HG03469 (cell line): ENCODE measurements around the gene FOLR2.
"Not testable (repeated sequence)": the region's sequence is repeated elsewhere in the genome, so short reads cannot be mapped to it uniquely, and the experiment has no call there.

ENCODE experiments used
- ATAC-seq: cut with Tn5 transposase; IDR thresholded peaks from one replicate; pipeline ENCODE4 v1.9.1; 2021; ENCODE audit warnings: mild to moderate bottlenecking, moderate library complexity, moderate number of reproducible peaks; ENCODE audit not compliant: unreplicated experiment

The FOLR2 gene

GRCh38 chr11:72216638-72217037 lies at the start of gene FOLR2:
FOLR2 (plus strand) TSS chr11:72216794; CDS start chr11:72218585, 1,791 bp downstream.
- ATAC-seq: no peak

GRCh38 chr11:72169046-72169555 lies 47.5 kb upstream of the FOLR2 start:
- not testable (repeated sequence) for ATAC-seq

- not testable (repeated sequence) for ATAC-seq
Measured at GRCh38 chr11:72169754-72170153, 46.8 kb upstream of the FOLR2 start.

DNA sequence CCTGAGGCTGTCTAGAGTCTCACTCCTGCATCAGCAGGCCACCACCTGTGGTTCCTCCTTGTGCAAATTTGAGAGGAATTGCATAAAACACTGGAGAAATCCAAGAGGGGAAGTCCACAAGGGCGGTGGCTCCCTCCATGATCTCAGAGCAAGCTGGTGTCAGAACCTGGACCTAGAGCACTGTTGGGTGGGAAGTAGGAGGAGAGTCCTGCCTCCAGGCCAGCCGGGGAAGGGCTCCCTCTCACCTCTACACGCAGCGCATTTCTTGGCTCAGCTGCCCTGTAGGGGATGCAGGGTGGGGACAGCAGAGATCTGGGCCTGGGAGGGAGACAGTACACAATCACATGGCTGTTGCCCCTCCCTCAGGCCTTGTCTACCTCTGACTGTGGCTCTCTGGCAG lies 44.6 kb upstream of the FOLR2 start:
- not testable (repeated sequence) for ATAC-seq

- no peak for ATAC-seq
Measured at GRCh38 chr11:72173291-72173690, 43.3 kb upstream of the FOLR2 start.

GRCh38 chr11:72174302-72175070 lies 42.1 kb upstream of the FOLR2 start:
- no peak for ATAC-seq

DNA sequence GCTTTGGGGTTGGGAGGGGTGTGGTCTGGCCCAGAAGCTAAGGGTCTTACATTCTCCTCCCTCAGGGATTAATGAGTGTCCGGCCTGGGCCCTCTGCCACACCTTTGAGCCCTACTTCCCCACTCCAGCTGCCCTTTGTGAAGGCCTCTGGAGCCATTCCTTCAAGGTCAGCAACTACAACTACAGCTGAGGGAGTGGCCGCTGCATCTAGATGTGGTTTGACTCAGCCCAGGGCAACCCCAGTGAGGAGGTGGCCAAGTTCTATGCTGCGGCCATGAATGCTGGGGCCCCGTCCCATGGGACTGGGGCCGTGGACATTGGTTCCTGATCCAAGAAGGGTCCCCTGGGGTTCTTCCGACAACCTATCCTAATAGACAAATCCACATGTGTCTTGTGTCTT lies 38.9 kb upstream of the FOLR2 start:
- ATAC-seq: no peak

DNA sequence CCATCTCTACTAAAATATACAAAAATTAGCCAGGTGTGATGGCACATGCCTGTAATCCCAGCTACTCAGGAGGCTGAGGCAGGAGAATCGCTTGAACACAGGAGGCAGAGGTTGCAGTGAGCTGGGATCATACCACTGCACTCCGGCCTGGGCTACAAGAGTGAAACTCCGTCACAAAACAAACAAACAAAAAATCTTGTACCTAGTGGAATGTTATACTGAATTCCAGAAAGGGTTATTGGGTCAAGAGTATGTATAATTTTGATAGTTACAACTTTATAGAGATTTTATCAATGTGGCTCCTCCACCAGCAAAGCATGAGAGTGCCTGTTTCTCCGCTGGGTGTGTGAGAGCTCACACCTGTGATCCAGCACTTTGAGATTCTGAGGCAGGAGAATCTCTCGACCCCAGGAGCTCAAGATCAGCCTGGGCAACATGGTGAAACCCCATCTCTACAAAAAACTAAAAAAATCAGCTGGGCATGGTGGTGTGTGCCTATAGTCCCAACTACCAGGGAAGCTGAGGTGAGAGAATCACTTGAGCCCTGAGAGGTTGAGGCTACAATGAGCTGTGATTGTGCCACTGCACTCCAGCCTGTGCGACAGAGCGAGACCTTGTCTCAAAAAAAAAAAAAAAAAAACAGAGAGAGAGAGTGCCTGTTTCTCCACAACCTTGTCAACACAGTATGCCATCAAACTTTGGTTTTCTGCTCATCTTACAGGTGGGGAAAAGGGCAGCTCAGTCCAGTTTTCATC lies 37.4 kb upstream of the FOLR2 start:
- ATAC-seq: no peak

DNA sequence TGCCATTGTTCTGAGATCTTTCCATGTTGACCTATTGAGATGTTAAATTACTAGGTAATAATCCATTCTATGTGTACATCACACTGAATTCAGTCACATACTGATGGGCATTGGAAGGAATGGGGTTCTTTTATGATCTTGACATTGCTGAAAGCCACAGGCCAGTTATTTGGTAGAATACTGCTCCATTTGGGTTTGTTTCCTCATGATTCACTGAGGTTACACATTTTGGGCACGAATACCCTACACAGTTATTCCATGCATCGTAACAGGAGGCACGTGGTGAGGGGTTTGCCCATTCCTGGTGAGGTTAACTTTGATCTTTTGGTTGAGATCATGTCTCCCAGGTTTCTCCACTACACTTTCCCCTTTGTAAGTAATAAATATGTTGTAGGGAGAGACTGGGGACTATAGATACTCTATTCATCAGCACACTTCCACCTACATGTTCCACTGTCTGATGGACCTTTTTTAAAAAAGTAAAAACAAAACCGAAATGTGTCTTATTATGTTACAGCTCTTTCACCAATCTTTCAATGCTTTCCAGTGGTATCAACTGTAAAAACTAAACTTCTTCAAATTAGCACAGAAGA lies 36.7 kb upstream of the FOLR2 start:
- ATAC-seq: no peak

GRCh38 chr11:72180892-72181552 lies 35.6 kb upstream of the FOLR2 start:
- not testable (repeated sequence) for ATAC-seq

DNA sequence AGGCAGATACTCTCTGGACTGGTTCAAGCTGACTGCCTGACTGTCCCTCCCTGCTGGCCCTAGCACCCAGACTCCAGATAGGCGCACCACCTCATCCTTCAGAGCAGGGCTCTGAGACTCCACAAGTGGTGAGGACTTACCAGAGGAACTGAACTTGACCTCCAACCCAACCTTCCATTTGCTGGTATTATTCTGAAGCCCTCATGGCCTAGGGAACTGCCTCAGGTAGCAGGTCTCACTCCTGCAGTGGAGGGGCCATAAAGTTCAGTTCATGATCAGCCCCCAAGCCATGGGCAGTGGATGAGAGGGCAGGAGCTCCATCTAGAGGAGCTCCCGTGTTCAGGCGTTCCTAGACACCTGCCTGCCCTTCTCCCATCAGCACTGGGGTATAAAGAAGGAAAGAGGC lies 35.0 kb upstream of the FOLR2 start:
- not testable (repeated sequence) for ATAC-seq

DNA sequence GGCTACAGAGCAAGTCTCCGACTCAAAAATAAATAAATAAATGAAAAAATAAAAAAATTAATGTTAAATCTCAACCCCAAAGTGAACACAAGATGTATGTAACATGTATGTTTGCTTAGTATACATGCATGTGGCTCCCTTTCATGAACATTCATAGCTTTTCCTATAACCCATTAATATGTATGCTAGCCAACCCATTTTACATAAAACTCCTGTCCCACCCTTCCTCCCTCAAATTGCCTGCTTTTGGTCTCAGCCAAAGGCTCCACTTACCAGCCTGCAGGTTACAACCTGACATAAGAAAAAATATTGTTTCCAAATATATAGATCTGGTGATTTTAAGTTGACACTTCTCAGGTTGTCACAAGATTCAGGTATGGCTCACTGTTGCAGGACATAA lies 28.3 kb upstream of the FOLR2 start:
- no peak for ATAC-seq

DNA sequence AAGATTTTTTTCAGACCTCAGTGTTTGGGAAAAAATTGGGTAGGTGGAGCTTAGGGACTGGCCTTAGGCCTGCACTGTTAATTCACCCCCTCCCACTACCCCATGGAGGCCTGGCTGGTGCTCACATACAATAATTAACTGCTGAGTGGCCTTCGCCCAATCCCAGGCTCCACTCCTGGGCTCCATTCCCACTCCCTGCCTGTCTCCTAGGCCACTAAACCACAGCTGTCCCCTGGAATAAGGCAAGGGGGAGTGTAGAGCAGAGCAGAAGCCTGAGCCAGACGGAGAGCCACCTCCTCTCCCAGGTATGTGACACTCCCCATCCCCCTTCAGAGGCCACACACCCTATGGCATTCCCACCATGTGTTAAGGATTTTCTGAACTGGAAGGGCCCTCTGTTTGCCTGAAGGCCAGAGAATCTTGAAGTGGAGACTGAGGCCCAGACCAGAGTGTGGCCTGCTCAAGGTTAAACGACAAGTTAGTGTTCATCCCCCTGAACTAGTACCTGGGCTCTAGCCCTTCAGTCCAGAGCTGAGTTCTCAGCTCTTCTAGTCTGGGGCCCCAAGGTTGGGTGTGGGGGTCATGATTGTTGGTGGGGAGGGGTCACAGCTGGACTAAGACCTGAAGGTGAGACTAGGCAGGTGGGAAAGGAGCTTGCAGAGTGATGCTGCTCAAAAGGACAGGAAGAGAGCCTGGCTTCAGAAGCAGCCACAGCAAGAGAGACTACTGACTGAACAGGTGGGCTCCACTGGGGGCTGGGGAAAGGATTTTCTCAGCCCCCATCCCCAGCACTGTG lies 26.9 kb upstream of the FOLR2 start:
- no peak for ATAC-seq

DNA sequence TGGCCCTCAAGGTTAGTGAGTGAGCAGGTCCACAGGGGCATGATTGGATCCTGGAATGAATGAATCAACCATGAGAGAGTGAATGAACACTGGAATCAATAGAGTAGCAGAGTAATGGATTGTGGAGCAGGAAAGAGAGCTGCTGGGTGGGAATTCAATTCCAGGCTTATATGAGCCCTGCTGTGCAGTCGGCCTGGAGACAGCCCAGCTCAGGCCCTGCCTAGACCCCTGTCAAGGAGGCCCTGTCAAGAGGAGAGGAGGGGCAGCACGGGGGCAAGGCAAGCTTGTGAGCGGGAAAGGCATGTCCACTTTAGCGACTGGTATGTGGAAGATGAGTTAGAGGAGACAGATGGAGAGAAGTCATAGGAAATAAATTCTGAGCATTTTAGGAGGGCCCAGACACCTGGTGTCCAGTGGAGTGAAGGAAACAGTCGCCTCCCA lies 25.9 kb upstream of the FOLR2 start:
- no peak for ATAC-seq

DNA sequence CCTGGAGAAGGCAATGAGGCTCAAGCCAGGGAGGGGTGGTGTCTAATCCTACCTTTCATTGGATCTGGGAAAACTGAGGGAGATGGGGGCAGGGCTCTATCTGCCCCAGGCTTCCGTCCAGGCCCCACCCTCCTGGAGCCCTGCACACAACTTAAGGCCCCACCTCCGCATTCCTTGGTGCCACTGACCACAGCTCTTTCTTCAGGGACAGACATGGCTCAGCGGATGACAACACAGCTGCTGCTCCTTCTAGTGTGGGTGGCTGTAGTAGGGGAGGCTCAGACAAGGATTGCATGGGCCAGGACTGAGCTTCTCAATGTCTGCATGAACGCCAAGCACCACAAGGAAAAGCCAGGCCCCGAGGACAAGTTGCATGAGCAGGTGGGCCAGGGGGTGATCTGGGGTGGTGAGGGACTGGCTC lies 24.6 kb upstream of the FOLR2 start, which contains the start of gene FOLR1:
FOLR1 (plus strand) TSS at position 180 of the 421 bp plus-strand sequence; CDS start at position 214, 34 bp downstream.
- no peak for ATAC-seq

DNA sequence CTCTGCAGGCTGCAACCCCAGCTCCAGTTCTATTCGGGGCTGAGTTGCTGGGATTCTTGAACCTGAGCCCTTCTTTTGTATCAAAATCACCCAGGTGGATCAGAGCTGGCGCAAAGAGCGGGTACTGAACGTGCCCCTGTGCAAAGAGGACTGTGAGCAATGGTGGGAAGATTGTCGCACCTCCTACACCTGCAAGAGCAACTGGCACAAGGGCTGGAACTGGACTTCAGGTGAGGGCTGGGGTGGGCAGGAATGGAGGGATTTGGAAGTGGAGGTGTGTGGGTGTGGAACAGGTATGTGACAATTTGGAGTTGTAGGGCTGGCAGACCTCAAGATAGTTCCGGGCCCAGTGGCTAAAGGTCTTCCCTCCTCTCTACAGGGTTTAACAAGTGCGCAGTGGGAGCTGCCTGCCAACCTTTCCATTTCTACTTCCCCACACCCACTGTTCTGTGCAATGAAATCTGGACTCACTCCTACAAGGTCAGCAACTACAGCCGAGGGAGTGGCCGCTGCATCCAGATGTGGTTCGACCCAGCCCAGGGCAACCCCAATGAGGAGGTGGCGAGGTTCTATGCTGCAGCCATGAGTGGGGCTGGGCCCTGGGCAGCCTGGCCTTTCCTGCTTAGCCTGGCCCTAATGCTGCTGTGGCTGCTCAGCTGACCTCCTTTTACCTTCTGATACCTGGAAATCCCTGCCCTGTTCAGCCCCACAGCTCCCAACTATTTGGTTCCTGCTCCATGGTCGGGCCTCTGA lies 20.9 kb upstream of the FOLR2 start:
- ATAC-seq: no peak

DNA sequence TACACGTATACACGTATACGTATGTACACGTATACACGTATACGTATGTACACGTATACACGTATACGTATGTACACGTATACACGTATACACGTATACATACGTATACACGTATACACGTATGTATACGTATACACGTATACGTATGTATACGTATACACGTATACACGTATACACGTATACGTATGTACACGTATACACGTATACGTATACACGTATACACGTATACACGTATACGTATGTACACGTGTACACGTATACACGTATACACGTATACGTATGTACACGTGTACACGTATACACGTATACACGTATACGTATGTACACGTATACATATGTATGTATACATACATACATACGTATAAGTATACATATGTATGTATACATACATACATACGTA lies 15.1 kb upstream of the FOLR2 start:
- not testable (repeated sequence) for ATAC-seq

- ATAC-seq: no peak
Measured at GRCh38 chr11:72202571-72202970, 14.0 kb upstream of the FOLR2 start.

DNA sequence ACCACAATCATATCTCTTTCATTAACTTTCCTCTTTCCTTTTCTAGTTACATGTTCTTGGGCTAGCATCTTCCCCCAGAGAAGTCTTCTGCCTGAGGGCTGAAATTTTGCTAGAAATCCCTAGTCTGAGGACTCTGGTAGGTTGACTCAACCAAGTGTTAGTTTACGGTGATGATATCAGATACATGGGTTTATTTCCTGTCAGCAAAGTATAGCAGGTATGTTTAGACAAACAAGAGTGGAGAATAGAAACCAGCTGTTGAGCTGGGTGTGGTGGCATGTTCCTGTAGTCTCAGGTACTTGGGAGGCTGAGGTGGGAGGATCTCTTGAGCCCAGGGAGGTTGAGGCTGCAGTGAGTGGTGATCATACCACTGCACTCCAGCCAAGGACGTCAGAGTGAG lies 13.4 kb upstream of the FOLR2 start:
- no peak for ATAC-seq
